Epithelial cell of proximal tubule (primary cell): ENCODE measurements around the gene LRRC45. TPM values are rescaled to one million over a fixed set of nuclear protein-coding genes. Genes with fewer than 3 reads are reported as not detected.

Experiments used
- DNase-seq: peaks from one replicate; pipeline ENCODE4 v3.0.0-alpha.2; 2011; ENCODE audit warnings: low read depth
- H3K4me3 ChIP-seq: 2 replicates; pipeline ENCODE4 v1.5.1; 2011; ENCODE audit warnings: low read depth, mild to moderate bottlenecking, low read length
- CTCF ChIP-seq: conservative IDR thresholded peaks from 2 replicates; pipeline ENCODE4 v1.5.1; 2012; ENCODE audit warnings: low read depth, mild to moderate bottlenecking, low read length
- total RNA-seq: library from RNA; depleted of rRNA; stranded (reverse); fragments of >200 nt; gene quantifications from 2 replicates; pipeline ENCODE4 v1.2.3, GENCODE V29; 2015

LRRC45 gene
- total RNA-seq, 1 donor from 2014 or later = 44.5 TPM

GRCh38 chr17:82054351-82055022, 31.4 kb downstream of the LRRC45 start:
- no peak for TF ChIP-seq CTCF
- DNase-seq = no peak
- H3K4me3 ChIP-seq = no peak overlapping the region

DNA sequence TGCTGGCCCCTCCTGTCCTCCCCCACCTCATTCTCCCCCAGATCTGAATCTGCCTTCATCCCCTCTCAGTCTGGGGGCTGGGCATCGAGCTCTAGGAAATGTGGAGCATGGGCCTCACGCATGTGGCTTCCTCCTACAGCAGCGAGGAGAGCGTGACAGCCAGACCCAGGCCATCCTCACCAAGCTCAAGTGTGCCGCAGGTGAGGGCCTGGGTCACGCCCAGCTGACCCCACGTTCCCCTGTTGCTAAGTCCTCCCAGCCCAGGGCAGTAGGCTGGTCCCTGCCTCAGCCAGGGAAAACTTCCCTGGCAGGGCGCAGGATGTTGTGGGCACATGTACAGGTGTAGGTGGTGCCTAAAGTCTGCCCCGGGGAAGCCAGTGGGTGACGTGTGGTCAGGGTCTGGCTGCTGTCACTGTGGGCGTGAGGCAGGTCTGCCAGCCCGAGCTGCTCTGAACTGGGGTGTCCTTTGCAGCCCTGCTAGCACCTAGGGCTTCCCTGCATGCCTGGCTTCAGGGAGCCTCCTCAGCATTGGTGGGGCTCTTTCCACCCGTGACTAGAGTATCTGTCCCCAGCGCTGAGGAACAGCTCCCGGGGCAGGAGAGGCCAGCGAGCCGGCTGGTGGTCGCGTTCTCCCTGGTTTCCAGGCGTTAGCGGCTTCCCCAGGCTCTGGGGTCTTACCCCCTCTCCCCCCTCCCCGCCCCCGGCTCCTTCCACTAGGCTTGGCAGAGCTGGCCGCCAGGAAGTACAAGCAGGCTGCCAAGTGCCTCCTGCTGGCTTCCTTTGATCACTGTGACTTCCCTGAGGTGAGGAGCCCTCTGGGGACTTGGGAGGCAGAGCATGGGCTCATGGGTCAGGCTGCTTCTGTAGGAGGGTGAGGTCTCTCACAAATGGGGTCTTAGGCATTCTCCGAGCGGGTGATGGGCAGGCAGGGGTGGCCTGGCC, 32.2 kb downstream of the LRRC45 start:
- DNase-seq = no peak
- no peak overlapping the region for H3K4me3 ChIP-seq
- no peak for TF ChIP-seq CTCF

GRCh38 chr17:82055965-82056728, 33.0 kb downstream of the LRRC45 start:
- no peak overlapping the region for H3K4me3 ChIP-seq
- no peak for DNase-seq
- no peak for TF ChIP-seq CTCF

GRCh38 chr17:82056729-82057621, 33.9 kb downstream of the LRRC45 start:
- no peak for TF ChIP-seq CTCF
- DNase-seq = no peak
- H3K4me3 ChIP-seq = no peak overlapping the region

- no peak for TF ChIP-seq CTCF
- no peak overlapping the region for H3K4me3 ChIP-seq
- no peak for DNase-seq
Measured at GRCh38 chr17:82058230-82058854, 35.2 kb downstream of the LRRC45 start.

- H3K4me3 ChIP-seq = no peak overlapping the region
- DNase-seq = no peak
- TF ChIP-seq CTCF = no peak
Measured at GRCh38 chr17:82058855-82059249, 35.7 kb downstream of the LRRC45 start.
